HG03378 (cell line): ENCODE data around the gene GNPDA1.

Experiments used
- ATAC-seq: cut with Tn5 transposase; IDR thresholded peaks from one replicate; pipeline ENCODE4 v1.9.1; 2021; ENCODE audit warnings: mild to moderate bottlenecking, moderate library complexity; ENCODE audit not compliant: unreplicated experiment

GNPDA1 gene

DNA sequence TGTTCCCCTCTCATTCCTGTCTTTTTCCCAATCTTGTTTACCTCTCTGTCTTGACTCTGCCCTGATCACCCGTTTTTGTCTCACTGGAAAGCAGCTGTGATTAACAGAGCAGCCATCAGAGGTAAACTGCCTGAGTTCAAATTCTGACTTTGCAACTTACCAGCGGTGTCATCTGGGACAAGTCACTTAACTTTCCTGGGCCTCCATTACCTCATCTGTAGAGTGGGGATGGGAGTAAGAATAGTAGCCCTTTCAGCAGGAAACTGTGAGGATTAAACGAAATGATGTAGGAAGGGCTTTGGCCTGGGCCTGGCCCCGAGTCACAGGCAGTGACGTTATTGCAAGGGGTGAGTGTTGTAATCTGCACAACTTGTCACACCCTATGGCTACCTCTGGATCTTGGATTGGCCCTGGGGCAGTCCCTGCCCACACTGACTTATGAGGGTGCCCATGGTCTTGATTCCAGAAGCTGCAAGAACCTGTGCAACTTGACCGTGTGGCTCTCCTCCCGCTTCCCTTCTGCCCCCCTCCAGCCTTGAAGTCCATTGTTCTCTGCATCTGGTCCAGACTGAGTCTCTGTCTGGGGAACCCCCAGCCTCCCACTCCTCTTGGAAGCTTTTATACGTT is 54.2 kb downstream of the GNPDA1 start:
- ATAC-seq, result no peak

DNA sequence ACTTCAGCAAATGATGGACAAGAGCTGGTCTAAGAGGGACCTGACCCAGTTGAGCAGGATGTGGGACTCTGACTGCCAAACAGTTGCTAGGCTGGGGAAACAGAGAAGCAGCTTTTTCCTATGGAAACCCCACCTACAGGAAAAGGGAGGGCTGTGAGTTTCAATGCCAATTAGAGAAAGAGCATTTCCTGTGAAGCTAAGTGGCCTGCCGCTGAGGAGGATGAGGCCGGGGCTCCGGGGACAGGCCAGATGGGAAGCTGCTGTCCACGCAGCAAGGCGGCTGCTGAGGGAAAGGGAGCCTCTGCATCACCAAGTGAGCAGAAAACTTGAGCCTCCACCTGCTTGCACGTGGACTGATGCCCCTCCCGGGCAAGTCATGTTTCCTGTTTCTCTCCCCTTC is 54.7 kb downstream of the GNPDA1 start, which contains the start of gene PCDH12:
PCDH12 (minus strand) TSS at position 90 of the 400 bp plus-strand sequence. CDS start 351 bp downstream, outside the sequence.
- no peak for ATAC-seq

DNA sequence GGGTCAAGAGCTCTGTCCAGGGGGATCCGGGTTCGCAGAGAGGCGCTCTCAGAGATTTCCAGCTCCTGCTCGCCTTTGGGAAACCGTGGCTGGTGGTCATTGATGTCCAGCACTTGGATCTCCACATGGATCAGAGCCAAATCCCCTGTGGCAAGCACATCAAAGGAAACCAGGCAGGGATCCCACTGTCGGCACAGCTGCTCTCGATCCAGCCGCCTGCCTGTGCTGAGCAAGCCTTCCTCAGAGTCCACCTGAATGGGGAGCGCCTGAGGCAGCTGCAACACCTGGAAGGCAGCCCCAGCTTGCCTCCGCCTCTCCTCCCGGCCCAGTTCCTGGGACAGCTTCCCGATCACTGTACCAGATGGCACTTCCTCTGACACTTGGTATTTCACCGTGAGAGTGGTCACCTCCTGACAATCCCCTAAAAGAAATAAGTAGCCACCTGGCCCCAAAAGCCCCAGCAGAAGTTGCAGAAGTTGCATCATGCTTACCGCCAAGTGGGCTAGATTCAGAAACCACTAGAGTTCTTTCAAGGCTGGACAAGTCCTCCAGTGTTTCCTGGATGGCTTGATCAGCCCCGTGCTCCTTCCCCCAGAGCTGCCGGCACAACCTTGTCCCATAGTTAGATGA is 55.3 kb downstream of the GNPDA1 start:
- no peak for ATAC-seq

DNA sequence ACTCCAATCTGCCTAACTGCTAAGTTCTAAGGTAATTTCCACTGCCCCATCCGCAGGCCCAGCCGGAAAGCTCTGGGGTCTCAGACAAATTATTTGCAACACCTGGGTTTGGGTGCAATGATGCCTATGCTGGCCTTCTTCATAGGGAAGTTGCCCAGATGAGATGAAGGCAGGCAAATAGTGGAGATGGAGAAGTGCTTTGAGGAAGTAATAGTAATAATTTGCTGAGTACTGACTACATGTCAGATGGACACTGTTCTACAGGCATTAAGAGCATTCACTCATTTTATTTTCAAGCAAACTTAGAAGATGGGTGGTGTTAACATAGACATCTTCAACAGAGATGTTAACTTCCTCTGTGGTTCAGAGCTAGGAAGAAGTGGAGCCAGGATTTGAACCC is 58.6 kb downstream of the GNPDA1 start:
- no peak for ATAC-seq

DNA sequence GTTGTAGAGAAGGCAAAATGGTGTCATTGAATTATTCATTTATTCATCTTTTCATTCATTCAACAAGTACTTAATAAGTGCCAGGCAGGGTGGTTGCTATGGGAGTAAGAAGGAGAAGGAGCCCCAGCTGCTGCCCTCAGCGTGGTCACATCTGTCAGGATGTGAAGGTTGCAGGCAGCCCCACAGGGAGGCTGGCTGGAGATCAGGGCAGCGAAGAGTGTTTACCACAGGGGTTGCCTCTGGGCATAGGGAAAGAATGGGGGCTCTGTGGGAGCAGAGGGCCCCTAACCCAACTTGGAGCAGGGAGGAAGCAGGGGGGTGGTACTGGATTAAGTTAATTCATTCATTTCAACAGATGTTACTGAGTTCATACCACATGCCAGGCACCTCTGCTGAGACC is 60.8 kb downstream of the GNPDA1 start:
- ATAC-seq, result no peak

DNA sequence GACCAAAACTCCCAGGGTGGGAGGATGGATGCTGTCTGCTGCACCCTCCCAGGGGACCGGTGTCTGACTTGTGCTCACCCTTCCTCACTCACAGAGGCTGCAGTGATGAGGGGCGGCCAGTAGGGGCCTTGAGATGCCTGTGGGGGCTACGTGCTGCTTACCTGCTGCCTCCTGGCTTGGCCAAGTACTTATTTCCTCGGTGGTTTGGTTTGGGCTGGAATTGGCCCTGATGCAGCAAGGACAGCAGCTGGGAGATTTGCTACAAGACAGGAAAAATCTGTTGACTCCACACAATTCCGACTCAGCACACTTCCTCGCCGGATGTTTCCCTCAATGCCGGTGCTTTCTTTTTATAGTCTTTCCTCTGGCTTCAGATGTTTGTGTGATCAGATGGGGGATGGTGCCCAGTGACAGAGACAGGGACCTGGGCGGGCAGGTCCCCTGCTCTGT is 61.5 kb downstream of the GNPDA1 start:
- peak; percentile 74 for ATAC-seq
